ENCODE results near the gene PMM1.

Gene PMM1

GRCh38 chr22:41539146-41540005, 50.3 kb downstream of the PMM1 start:
- H3K36me3 ChIP-seq (ENCODE audit: low read depth), result peaks cover 19% of the 10 kb centered on the region
- no peak for TF ChIP-seq CTCF (IDR thresholded peaks at IDR 0.05; ENCODE audit: poor library complexity, severe bottlenecking)

GRCh38 chr22:41538583-41538982, 51.1 kb downstream of the PMM1 start:
- no peak for ATAC-seq (ENCODE audit: low read depth)
- H3K36me3 ChIP-seq (ENCODE audit: low read depth), result peaks cover 25% of the 10 kb centered on the region
- no peak for DNase-seq (ENCODE audit: low spot score)
- H3K4me1 ChIP-seq (ENCODE audit: insufficient read depth, poor library complexity, severe bottlenecking), result peaks cover 10% of the 10 kb centered on the region
- H3K9me3 ChIP-seq (ENCODE audit: severe bottlenecking), result no peaks in the 10 kb centered on the region
- TF ChIP-seq CTCF (IDR thresholded peaks at IDR 0.05; ENCODE audit: poor library complexity, severe bottlenecking), result no peak
- no peak overlapping the region for H3K27ac ChIP-seq (ENCODE audit: poor library complexity, severe bottlenecking)
- no peaks in the 10 kb centered on the region for H3K27me3 ChIP-seq (ENCODE audit: insufficient read depth, poor library complexity, severe bottlenecking)
- H3K4me3 ChIP-seq (ENCODE audit: severe bottlenecking), result no peak overlapping the region

More at GRCh38 chr22:41539146-41540005, 50.3 kb downstream of the PMM1 start:
- Histone ChIP-seq H3K4me1 (ENCODE audit: insufficient read depth, poor library complexity, severe bottlenecking) (peaks cover 10% of the 10 kb centered on the region), H3K27me3 (ENCODE audit: insufficient read depth, poor library complexity, severe bottlenecking) (no peaks in the 10 kb centered on the region), H3K4me3 (ENCODE audit: severe bottlenecking) (no peak overlapping the region), H3K9me3 (ENCODE audit: severe bottlenecking) (no peaks in the 10 kb centered on the region), H3K27ac (ENCODE audit: poor library complexity, severe bottlenecking) (no peak overlapping the region)
- DNase-seq (ENCODE audit: low spot score) (no peak), ATAC-seq (ENCODE audit: low read depth) (no peak)

GRCh38 chr22:41537203-41537602, 52.4 kb downstream of the PMM1 start:
- ATAC-seq (ENCODE audit: low read depth) (no peak), DNase-seq (ENCODE audit: low spot score) (no peak)
- no peaks in the 10 kb centered on the region for H3K9me3 ChIP-seq (ENCODE audit: severe bottlenecking)
- no peak overlapping the region for H3K4me3 ChIP-seq (ENCODE audit: severe bottlenecking)
- peaks cover 34% of the 10 kb centered on the region for H3K36me3 ChIP-seq (ENCODE audit: low read depth)
- no peak overlapping the region for H3K27ac ChIP-seq (ENCODE audit: poor library complexity, severe bottlenecking)
- H3K4me1 ChIP-seq (ENCODE audit: insufficient read depth, poor library complexity, severe bottlenecking), result no peaks in the 10 kb centered on the region
- no peaks in the 10 kb centered on the region for H3K27me3 ChIP-seq (ENCODE audit: insufficient read depth, poor library complexity, severe bottlenecking)
- no peak for TF ChIP-seq CTCF (IDR thresholded peaks at IDR 0.05; ENCODE audit: poor library complexity, severe bottlenecking)

- DNase-seq (ENCODE audit: low spot score) (no peak), ATAC-seq (ENCODE audit: low read depth) (peak; percentile 50; the same call in 1 of the 3 replicates)
- Histone ChIP-seq H3K27me3 (ENCODE audit: insufficient read depth, poor library complexity, severe bottlenecking) (no peaks in the 10 kb centered on the region), H3K4me3 (ENCODE audit: severe bottlenecking) (no peak overlapping the region), H3K4me1 (ENCODE audit: insufficient read depth, poor library complexity, severe bottlenecking) (no peaks in the 10 kb centered on the region), H3K27ac (ENCODE audit: poor library complexity, severe bottlenecking) (no peak overlapping the region), H3K36me3 (ENCODE audit: low read depth) (peaks cover 53% of the 10 kb centered on the region), H3K9me3 (ENCODE audit: severe bottlenecking) (no peaks in the 10 kb centered on the region)
- peak; percentile 18 for TF ChIP-seq CTCF (IDR thresholded peaks at IDR 0.05; ENCODE audit: poor library complexity, severe bottlenecking)
Observed at GRCh38 chr22:41535244-41535643, 54.4 kb downstream of the PMM1 start.

- Histone ChIP-seq H3K36me3 (ENCODE audit: low read depth) (peaks cover 58% of the 10 kb centered on the region), H3K27ac (ENCODE audit: poor library complexity, severe bottlenecking) (no peak overlapping the region), H3K4me1 (ENCODE audit: insufficient read depth, poor library complexity, severe bottlenecking) (no peaks in the 10 kb centered on the region), H3K9me3 (ENCODE audit: severe bottlenecking) (no peaks in the 10 kb centered on the region), H3K27me3 (ENCODE audit: insufficient read depth, poor library complexity, severe bottlenecking) (no peaks in the 10 kb centered on the region), H3K4me3 (ENCODE audit: severe bottlenecking) (no peak overlapping the region)
- DNase-seq (ENCODE audit: low spot score) (no peak), ATAC-seq (ENCODE audit: low read depth) (no peak)
- TF ChIP-seq CTCF (IDR thresholded peaks at IDR 0.05; ENCODE audit: poor library complexity, severe bottlenecking), result no peak
Observed at GRCh38 chr22:41534219-41534618, 55.4 kb downstream of the PMM1 start.
